IMR-90 (cell line): ENCODE results near the gene TNFRSF14.

Experiments used
- CTCF ChIP-seq: conservative IDR thresholded peaks from 2 replicates; pipeline ENCODE4 v1.5.1; 2012; ENCODE audit warnings: mild to moderate bottlenecking, low read depth, low read length, improper control_type of control experiment
- POLR2A ChIP-seq: IDR thresholded peaks from 2 replicates; pipeline ENCODE4 v1.6.1; 2012; ENCODE audit warnings: mild to moderate bottlenecking, low read depth, low read length
- SMC3 ChIP-seq: fragments of 150-350 bp; IDR thresholded peaks from 2 replicates; pipeline ENCODE4 v1.6.1; 2016; ENCODE audit warnings: low read depth, mild to moderate bottlenecking, antibody characterized with exemption, low read length, moderate library complexity

- TF ChIP-seq CTCF: no peak
- no peak for TF ChIP-seq POLR2A
- no peak for TF ChIP-seq SMC3
Observed at GRCh38 chr1:2555634-2556276, 416 bp upstream of the TNFRSF14 start.
